OCI-LY1 (cell line): Measurements from ENCODE around the gene AMPD1.

Experiments used
- H2AFZ ChIP-seq: fragments of 200-600 bp; sonication (generic), shearing (Covaris generic); 2 replicates; pipeline ENCODE4 v1.6.0; 2014; ENCODE audit warnings: antibody characterized with exemption, mild to moderate bottlenecking, low read length
- H3F3A ChIP-seq: fragments of 200-600 bp; sonication (generic), shearing (Covaris generic); 2 replicates; pipeline ENCODE4 v1.6.0; 2014; ENCODE audit warnings: mild to moderate bottlenecking, antibody characterized with exemption, low read length, moderate library complexity; ENCODE audit not compliant: insufficient read depth
- H3K27ac ChIP-seq: fragments of 200-600 bp; sonication (generic); 2 replicates; pipeline ENCODE4 v1.5.1; 2014; ENCODE audit warnings: low read length, mixed run types, mild to moderate bottlenecking, low read depth; ENCODE audit not compliant: poor library complexity, severe bottlenecking
- H3K27me3 ChIP-seq: fragments of 200-600 bp; sonication (generic); 2 replicates; pipeline ENCODE4 v1.6.0; 2014; ENCODE audit warnings: antibody characterized with exemption, mild to moderate bottlenecking, low read length, moderate library complexity; ENCODE audit not compliant: insufficient read depth
- H3K36me3 ChIP-seq: fragments of 200-600 bp; sonication (generic); 2 replicates; pipeline ENCODE4 v1.6.1; 2014; ENCODE audit warnings: mild to moderate bottlenecking, antibody characterized with exemption, low read length, moderate library complexity, mixed read lengths; ENCODE audit not compliant: insufficient read depth
- H3K4me1 ChIP-seq: fragments of 200-600 bp; sonication (generic); 2 replicates; pipeline ENCODE4 v1.5.1; 2014; ENCODE audit warnings: mild to moderate bottlenecking, low read length, moderate library complexity; ENCODE audit not compliant: insufficient read depth, severe bottlenecking
- H3K4me2 ChIP-seq: fragments of 200-600 bp; sonication (generic), shearing (Covaris generic); 2 replicates; pipeline ENCODE4 v1.6.1; 2014; ENCODE audit warnings: low read length
- H3K4me3 ChIP-seq: fragments of 200-600 bp; sonication (generic); 2 replicates; pipeline ENCODE4 v1.5.1; 2014; ENCODE audit warnings: low read length, low read depth, mild to moderate bottlenecking, mixed read lengths; ENCODE audit not compliant: poor library complexity, severe bottlenecking
- H3K79me2 ChIP-seq: fragments of 200-600 bp; shearing (Covaris generic); 2 replicates; pipeline ENCODE4 v1.6.1; 2016; ENCODE audit warnings: mixed run types, low read length, mixed read lengths; ENCODE audit not compliant: insufficient read depth
- H3K9ac ChIP-seq: fragments of 200-600 bp; sonication (generic), shearing (Covaris generic); 2 replicates; pipeline ENCODE4 v1.6.1; 2014; ENCODE audit warnings: mild to moderate bottlenecking, low read length, mixed read lengths
- H3K9me2 ChIP-seq: fragments of 200-600 bp; sonication (generic), shearing (Covaris generic); 2 replicates; pipeline ENCODE4 v1.6.1; 2014; ENCODE audit warnings: low read depth, mild to moderate bottlenecking, low read length, mixed read lengths
- H3K9me3 ChIP-seq: fragments of 200-600 bp; shearing (Covaris generic); 2 replicates; pipeline ENCODE4 v1.6.1; 2014; ENCODE audit warnings: low read length, mixed read lengths
- H4K20me1 ChIP-seq: fragments of 200-600 bp; sonication (generic), shearing (Covaris generic); 2 replicates; pipeline ENCODE4 v1.6.0; 2016; ENCODE audit warnings: mild to moderate bottlenecking, low read length; ENCODE audit not compliant: insufficient read depth
- CTCF ChIP-seq: fragments of 200-600 bp; sonication (generic), shearing (Covaris generic); IDR thresholded peaks from 2 replicates; pipeline ENCODE4 v1.5.1; 2017; ENCODE audit warnings: mild to moderate bottlenecking, antibody characterized with exemption, low read length, moderate library complexity, mixed read lengths
- EZH2 ChIP-seq: fragments of 200-600 bp; sonication (generic), shearing (Covaris generic); IDR thresholded peaks from 2 replicates; pipeline ENCODE4 v1.8.0; 2017; ENCODE audit warnings: borderline replicate concordance, mixed run types, mild to moderate bottlenecking, antibody characterized with exemption, low read length, moderate library complexity, mixed read lengths

The AMPD1 gene

GRCh38 chr1:114692947-114693346 is 2.4 kb downstream of the AMPD1 start:
- no peak overlapping the region for H3K4me3 ChIP-seq
- no peak overlapping the region for H3K27ac ChIP-seq
- H3K4me2 ChIP-seq, result no peak overlapping the region
- TF ChIP-seq CTCF (no peak), EZH2 (no peak)
- H2AFZ ChIP-seq, result no peak overlapping the region
- H3K27me3 ChIP-seq, result no peaks in the 10 kb centered on the region
- no peaks in the 10 kb centered on the region for H3F3A ChIP-seq
- no peaks in the 10 kb centered on the region for H4K20me1 ChIP-seq
- H3K79me2 ChIP-seq, result no peaks in the 10 kb centered on the region
- no peak overlapping the region for H3K9ac ChIP-seq
- H3K36me3 ChIP-seq, result no peaks in the 10 kb centered on the region
- no peaks in the 10 kb centered on the region for H3K4me1 ChIP-seq
- H3K9me3 ChIP-seq, result no peaks in the 10 kb centered on the region
- H3K9me2 ChIP-seq, result no peaks in the 10 kb centered on the region

DNA sequence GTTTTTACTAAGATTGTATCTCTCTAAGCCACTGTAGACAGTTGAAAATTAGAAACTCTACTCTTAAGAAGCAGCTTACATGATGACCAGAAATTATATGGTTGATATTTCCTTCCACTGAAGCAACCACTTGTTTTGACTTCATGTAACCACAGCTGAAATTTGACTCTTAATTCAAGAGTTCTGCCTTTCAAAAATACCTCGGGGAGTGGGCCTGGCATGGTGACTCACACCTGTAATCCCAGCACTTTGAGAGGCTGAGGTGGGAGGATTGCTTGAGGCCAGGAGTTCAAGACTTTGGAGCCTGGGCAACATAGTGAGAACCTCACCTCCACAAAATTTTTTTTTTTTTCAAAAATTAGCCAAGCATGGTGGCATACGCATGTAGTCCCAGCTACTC is 4.3 kb downstream of the AMPD1 start:
- Histone ChIP-seq H3K27me3 (no peaks in the 10 kb centered on the region), H3K36me3 (no peaks in the 10 kb centered on the region), H3K4me2 (no peak overlapping the region), H3K9me3 (no peaks in the 10 kb centered on the region), H3K4me1 (no peaks in the 10 kb centered on the region), H3K9me2 (no peaks in the 10 kb centered on the region), H3F3A (no peaks in the 10 kb centered on the region), H4K20me1 (no peaks in the 10 kb centered on the region), H2AFZ (no peak overlapping the region), H3K79me2 (no peaks in the 10 kb centered on the region), H3K27ac (no peak overlapping the region), H3K4me3 (no peak overlapping the region), H3K9ac (no peak overlapping the region)
- no peak for TF ChIP-seq EZH2
- TF ChIP-seq CTCF, result no peak

- Histone ChIP-seq H3K4me2 (no peak overlapping the region), H3F3A (no peaks in the 10 kb centered on the region), H3K4me1 (no peaks in the 10 kb centered on the region), H3K27me3 (no peaks in the 10 kb centered on the region), H3K9me3 (no peaks in the 10 kb centered on the region), H2AFZ (no peak overlapping the region), H4K20me1 (no peaks in the 10 kb centered on the region), H3K79me2 (no peaks in the 10 kb centered on the region), H3K36me3 (no peaks in the 10 kb centered on the region), H3K9ac (no peak overlapping the region), H3K27ac (no peak overlapping the region), H3K4me3 (no peak overlapping the region), H3K9me2 (no peaks in the 10 kb centered on the region)
- TF ChIP-seq CTCF (no peak), EZH2 (no peak)
Observed at GRCh38 chr1:114690148-114690547, 5.2 kb downstream of the AMPD1 start.
